HepG2 (cell line): Measurements from ENCODE around the gene BIRC7. TPM values are rescaled to one million over a fixed set of nuclear protein-coding genes. Genes with fewer than 3 reads are reported as not detected.

Experiments used
- BCL6 ChIP-seq: IDR thresholded peaks from 2 replicates; pipeline ENCODE4 v1.6.1; 2016; ENCODE audit warnings: missing genetic modification reagents, missing compliant biosample characterization
- CCDC6 ChIP-seq: sonication (generic); formaldehyde crosslinking; IDR thresholded peaks from 2 replicates; pipeline ENCODE4 v1.8.1; 2022; ENCODE audit warnings: mild to moderate bottlenecking, missing genetic modification reagents, moderate library complexity
- ERF ChIP-seq: IDR thresholded peaks from 2 replicates; pipeline ENCODE4 v1.6.1; 2018; ENCODE audit warnings: missing biosample characterization, missing genetic modification reagents
- HNF4G ChIP-seq, 2 experiments: sonication (generic) in 1 of 2; formaldehyde crosslinking in 1 of 2; IDR thresholded peaks; 2 replicates each; pipeline versions ENCODE4 v1.4.0 to v1.6.1; 2011 to 2020; ENCODE audit warnings: borderline replicate concordance in 2 of 2, low read depth in 2 of 2, mild to moderate bottlenecking in 2 of 2, low read length in 1 of 2, missing genetic modification reagents in 1 of 2, moderate library complexity in 1 of 2
- KAT8 ChIP-seq: IDR thresholded peaks from 2 replicates; pipeline ENCODE4 v1.6.1; 2016; ENCODE audit warnings: missing genetic modification reagents, missing compliant biosample characterization
- MIXL1 ChIP-seq: IDR thresholded peaks from 2 replicates; pipeline ENCODE4 v1.6.1; 2016
- NPAS2 ChIP-seq: sonication (generic); formaldehyde crosslinking; IDR thresholded peaks from 2 replicates; pipeline ENCODE4 v1.8.0; 2022; ENCODE audit warnings: mild to moderate bottlenecking, missing genetic modification reagents, borderline replicate concordance
- RBAK ChIP-seq: sonication (generic); formaldehyde crosslinking; IDR thresholded peaks from 2 replicates; pipeline ENCODE4 v1.5.1; 2020; ENCODE audit warnings: mild to moderate bottlenecking, missing genetic modification reagents
- SALL1 ChIP-seq: sonication (generic); formaldehyde crosslinking; IDR thresholded peaks from 2 replicates; pipeline ENCODE4 v1.8.0; 2022; ENCODE audit warnings: mild to moderate bottlenecking, missing genetic modification reagents
- SETDB1 ChIP-seq: sonication (generic); formaldehyde crosslinking; IDR thresholded peaks from 2 replicates; pipeline ENCODE4 v1.5.1; 2020; ENCODE audit warnings: missing genetic modification reagents, mild to moderate bottlenecking, borderline replicate concordance
- TEAD3 ChIP-seq: optimal IDR thresholded peaks from 2 replicates; pipeline ENCODE3; 2016; ENCODE audit warnings: borderline replicate concordance
- ZIK1 ChIP-seq: sonication (generic); formaldehyde crosslinking; IDR thresholded peaks from 2 replicates; pipeline ENCODE4 v1.5.0; 2020; ENCODE audit warnings: mild to moderate bottlenecking, low read depth, missing genetic modification reagents, borderline replicate concordance
- ZNF501 ChIP-seq: sonication (generic); formaldehyde crosslinking; IDR thresholded peaks from 2 replicates; pipeline ENCODE4 v1.5.1; 2020; ENCODE audit warnings: mild to moderate bottlenecking, moderate library complexity, missing genetic modification reagents
- ZNF614 ChIP-seq: IDR thresholded peaks from 2 replicates; pipeline ENCODE4 v1.6.1; 2018; ENCODE audit warnings: missing biosample characterization, missing genetic modification reagents, inconsistent platforms, borderline replicate concordance
- ZNF652 ChIP-seq: IDR thresholded peaks from 2 replicates; pipeline ENCODE4 v1.6.1; 2016; ENCODE audit warnings: low read depth, borderline replicate concordance
- ZNF678 ChIP-seq: sonication (generic); formaldehyde crosslinking; IDR thresholded peaks from 2 replicates; pipeline ENCODE4 v1.4.0; 2020; ENCODE audit warnings: mild to moderate bottlenecking, missing genetic modification reagents
- polyA plus RNA-seq, 8 experiments: library from polyadenylated mRNA; depleted of rRNA in 3 of 8; stranded (reverse) in 7 of 8; unstranded in 1 of 8; fragments of >200 nt; fragmentation: Illumina TruSeq in 4 of 8; extraction: Trizol in 4 of 8; gene quantifications; 2 replicates each; pipeline versions ENCODE4 v1.2.1 to v1.2.3, GENCODE V29; 2011 to 2016; ENCODE audit warnings: low read depth in 4 of 8, missing spikeins in 1 of 8, mixed read lengths in 1 of 8; ENCODE audit not compliant: insufficient read depth in 1 of 8
- total RNA-seq, 5 experiments: library from RNA; depleted of rRNA; stranded (reverse); fragments of >200 nt; fragmentation: Illumina TruSeq; extraction: Trizol; gene quantifications; 2 replicates each; pipeline ENCODE4 v1.2.3, GENCODE V29; 2016; ENCODE audit warnings: low read depth in 1 of 5
- TF ChIP-seq, protein P1 (sequence below): sonication (generic); formaldehyde crosslinking; IDR thresholded peaks from 2 replicates; pipeline ENCODE4 v1.8.1; 2023; ENCODE audit warnings: mild to moderate bottlenecking, missing genetic modification reagents
- TF ChIP-seq, protein P2 (sequence below): sonication (generic); formaldehyde crosslinking; IDR thresholded peaks from 2 replicates; pipeline ENCODE4 v1.8.0; 2022; ENCODE audit warnings: mild to moderate bottlenecking, missing genetic modification reagents
- TF ChIP-seq, protein P3 (sequence below): IDR thresholded peaks from 2 replicates; pipeline ENCODE4 v1.6.1; 2016; ENCODE audit warnings: missing biosample characterization, missing genetic modification reagents, low read depth
- TF ChIP-seq, protein P4 (sequence below): sonication (generic); formaldehyde crosslinking; IDR thresholded peaks from 2 replicates; pipeline ENCODE4 v1.4.0; 2020; ENCODE audit warnings: missing genetic modification reagents
- TF ChIP-seq, protein P5 (sequence below): sonication (generic); formaldehyde crosslinking; IDR thresholded peaks from 2 replicates; pipeline ENCODE4 v1.9.0; 2022; ENCODE audit warnings: missing genetic modification reagents, mild to moderate bottlenecking, borderline replicate concordance

Gene BIRC7
- total and polyA plus RNA-seq, 2 of the 13 experiments (the other 11 are each of a cell fraction or from before 2014, with no cell fraction given), result 0.27 to 5.1 TPM

DNA sequence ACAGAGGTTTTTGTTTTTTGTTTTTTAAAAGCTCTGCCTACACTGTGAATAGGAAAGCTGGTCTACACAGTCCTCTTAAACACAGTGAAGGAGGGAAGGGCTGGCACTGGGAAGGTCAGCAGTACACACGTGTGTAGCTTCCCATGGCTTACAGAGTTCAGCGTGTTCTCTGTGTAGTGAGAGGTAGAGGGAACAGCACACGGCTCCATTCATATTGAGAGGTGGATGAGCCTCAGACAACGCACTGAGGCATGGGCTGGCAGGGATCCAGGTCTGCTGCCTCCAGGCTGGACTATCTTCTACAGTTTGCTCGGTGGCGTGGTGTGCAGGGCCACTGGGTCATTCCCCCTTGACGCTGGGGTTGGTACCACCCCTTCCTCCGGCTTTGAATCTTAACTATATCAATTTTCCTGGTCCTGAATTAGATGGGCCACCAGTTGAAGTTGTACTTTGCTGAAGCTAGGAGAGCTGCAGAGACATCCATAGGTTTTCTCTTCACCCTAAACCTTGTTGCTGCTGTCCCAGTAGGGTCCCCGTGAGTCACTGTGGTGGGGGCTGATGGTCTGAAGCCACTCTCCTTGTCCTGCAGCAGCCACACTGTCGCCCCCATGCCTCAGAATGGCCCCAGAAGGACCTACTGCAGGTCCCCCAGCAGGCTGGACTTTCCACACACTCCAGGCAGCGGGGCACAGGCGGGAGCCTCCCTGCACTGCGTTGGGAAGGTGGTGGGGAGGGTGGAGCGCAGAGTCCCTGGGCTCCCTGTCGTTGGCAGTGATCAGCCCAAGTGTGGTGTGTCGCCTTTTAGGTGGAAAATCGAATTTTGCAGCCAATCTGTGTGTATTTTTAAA lies 38.9 kb downstream of the BIRC7 start (continued):
- TF ChIP-seq, protein P1, sequence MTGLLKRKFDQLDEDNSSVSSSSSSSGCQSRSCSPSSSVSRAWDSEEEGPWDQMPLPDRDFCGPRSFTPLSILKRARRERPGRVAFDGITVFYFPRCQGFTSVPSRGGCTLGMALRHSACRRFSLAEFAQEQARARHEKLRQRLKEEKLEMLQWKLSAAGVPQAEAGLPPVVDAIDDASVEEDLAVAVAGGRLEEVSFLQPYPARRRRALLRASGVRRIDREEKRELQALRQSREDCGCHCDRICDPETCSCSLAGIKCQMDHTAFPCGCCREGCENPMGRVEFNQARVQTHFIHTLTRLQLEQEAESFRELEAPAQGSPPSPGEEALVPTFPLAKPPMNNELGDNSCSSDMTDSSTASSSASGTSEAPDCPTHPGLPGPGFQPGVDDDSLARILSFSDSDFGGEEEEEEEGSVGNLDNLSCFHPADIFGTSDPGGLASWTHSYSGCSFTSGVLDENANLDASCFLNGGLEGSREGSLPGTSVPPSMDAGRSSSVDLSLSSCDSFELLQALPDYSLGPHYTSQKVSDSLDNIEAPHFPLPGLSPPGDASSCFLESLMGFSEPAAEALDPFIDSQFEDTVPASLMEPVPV, result 0 out of 2 replicates have a peak, but pooled peaks have one; percentile 28
- no peak for TF ChIP-seq ZNF614
- TF ChIP-seq SALL1 (CRISPR knock-in tag), result no peak
- TF ChIP-seq ZIK1, result no peak
- no peak for TF ChIP-seq SETDB1
- TF ChIP-seq ZNF652 (CRISPR knock-in tag), result no peak
- TF ChIP-seq BCL6 (CRISPR knock-in tag), result no peak
- TF ChIP-seq, protein P2, sequence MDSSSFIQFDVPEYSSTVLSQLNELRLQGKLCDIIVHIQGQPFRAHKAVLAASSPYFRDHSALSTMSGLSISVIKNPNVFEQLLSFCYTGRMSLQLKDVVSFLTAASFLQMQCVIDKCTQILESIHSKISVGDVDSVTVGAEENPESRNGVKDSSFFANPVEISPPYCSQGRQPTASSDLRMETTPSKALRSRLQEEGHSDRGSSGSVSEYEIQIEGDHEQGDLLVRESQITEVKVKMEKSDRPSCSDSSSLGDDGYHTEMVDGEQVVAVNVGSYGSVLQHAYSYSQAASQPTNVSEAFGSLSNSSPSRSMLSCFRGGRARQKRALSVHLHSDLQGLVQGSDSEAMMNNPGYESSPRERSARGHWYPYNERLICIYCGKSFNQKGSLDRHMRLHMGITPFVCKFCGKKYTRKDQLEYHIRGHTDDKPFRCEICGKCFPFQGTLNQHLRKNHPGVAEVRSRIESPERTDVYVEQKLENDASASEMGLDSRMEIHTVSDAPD (CRISPR knock-in tag), result no peak
- TF ChIP-seq NPAS2 (CRISPR knock-in tag), result no peak
- no peak for TF ChIP-seq MIXL1
- no peak for TF ChIP-seq CCDC6 (CRISPR knock-in tag)
- TF ChIP-seq RBAK, result no peak
- TF ChIP-seq, protein P3, sequence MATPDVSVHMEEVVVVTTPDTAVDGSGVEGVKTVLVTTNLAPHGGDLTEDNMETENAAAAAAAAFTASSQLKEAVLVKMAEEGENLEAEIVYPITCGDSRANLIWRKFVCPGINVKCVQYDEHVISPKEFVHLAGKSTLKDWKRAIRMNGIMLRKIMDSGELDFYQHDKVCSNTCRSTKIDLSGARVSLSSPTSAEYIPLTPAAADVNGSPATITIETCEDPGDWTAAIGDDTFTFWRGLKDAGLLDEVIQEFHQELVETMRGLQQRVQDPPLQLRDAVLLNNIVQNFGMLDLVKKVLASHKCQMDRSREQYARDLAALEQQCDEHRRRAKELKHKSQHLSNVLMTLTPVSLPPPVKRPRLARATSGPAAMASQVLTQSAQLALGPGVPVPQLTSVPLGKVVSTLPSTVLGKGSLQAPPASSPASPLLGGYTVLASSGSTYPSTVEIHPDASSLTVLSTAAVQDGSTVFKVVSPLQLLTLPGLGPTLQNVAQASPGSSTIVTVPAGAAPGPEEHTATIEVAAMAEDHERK (CRISPR knock-in tag), result no peak
- TF ChIP-seq TEAD3 (CRISPR knock-in tag), result no peak
- peak; percentile 57; the same call in 1 of the 2 replicates for TF ChIP-seq ZNF501
- no peak for TF ChIP-seq HNF4G (IDR thresholded peaks at IDR 0.05; ENCODE audit: borderline replicate concordance, low read depth, low read length)
- TF ChIP-seq HNF4G (CRISPR knock-in tag; IDR thresholded peaks at IDR 0.05; ENCODE audit: borderline replicate concordance, low read depth), result no peak
- TF ChIP-seq KAT8, result no peak
- TF ChIP-seq, protein P4, sequence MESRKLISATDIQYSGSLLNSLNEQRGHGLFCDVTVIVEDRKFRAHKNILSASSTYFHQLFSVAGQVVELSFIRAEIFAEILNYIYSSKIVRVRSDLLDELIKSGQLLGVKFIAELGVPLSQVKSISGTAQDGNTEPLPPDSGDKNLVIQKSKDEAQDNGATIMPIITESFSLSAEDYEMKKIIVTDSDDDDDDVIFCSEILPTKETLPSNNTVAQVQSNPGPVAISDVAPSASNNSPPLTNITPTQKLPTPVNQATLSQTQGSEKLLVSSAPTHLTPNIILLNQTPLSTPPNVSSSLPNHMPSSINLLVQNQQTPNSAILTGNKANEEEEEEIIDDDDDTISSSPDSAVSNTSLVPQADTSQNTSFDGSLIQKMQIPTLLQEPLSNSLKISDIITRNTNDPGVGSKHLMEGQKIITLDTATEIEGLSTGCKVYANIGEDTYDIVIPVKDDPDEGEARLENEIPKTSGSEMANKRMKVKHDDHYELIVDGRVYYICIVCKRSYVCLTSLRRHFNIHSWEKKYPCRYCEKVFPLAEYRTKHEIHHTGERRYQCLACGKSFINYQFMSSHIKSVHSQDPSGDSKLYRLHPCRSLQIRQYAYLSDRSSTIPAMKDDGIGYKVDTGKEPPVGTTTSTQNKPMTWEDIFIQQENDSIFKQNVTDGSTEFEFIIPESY (CRISPR knock-in tag), result peak; percentile 79
- TF ChIP-seq ERF, result no peak
- no peak for TF ChIP-seq ZNF678 (CRISPR knock-in tag)
- TF ChIP-seq, protein P5, sequence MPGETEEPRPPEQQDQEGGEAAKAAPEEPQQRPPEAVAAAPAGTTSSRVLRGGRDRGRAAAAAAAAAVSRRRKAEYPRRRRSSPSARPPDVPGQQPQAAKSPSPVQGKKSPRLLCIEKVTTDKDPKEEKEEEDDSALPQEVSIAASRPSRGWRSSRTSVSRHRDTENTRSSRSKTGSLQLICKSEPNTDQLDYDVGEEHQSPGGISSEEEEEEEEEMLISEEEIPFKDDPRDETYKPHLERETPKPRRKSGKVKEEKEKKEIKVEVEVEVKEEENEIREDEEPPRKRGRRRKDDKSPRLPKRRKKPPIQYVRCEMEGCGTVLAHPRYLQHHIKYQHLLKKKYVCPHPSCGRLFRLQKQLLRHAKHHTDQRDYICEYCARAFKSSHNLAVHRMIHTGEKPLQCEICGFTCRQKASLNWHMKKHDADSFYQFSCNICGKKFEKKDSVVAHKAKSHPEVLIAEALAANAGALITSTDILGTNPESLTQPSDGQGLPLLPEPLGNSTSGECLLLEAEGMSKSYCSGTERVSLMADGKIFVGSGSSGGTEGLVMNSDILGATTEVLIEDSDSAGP (CRISPR knock-in tag), result no peak
